B cell (primary cell): Measurements from ENCODE around the gene MYO16. TPM values are rescaled to one million over a fixed set of nuclear protein-coding genes. Genes with fewer than 3 reads are reported as not detected.

Experiments used
- ATAC-seq: fragments of 200-7000 bp; cut with Tn5 transposase; one replicate; pipeline ENCODE4 v1.10.0; 2021; ENCODE audit warnings: low read depth, mild to moderate bottlenecking, moderate number of reproducible peaks, moderate library complexity
- CTCF ChIA-PET: fragments of 350-600 bp; sonication (Branson Sonifier 250); formaldehyde crosslinking; loops from one replicate; lab custom pipeline; 2021; ENCODE audit warnings: antibody characterized with exemption, inconsistent platforms; lab: Charles Lee
- POLR2A ChIA-PET: fragments of 350-600 bp; sonication (Branson Sonifier 250); formaldehyde crosslinking; loops from one replicate; lab custom pipeline; 2021; ENCODE audit warnings: antibody characterized with exemption; lab: Charles Lee
- DNase-seq: peaks from one replicate; pipeline ENCODE4 v3.0.0; 2013
- H2AFZ ChIP-seq: 2 replicates; pipeline ENCODE4 v1.6.1; 2012; ENCODE audit warnings: mild to moderate bottlenecking, low read depth, low read length; ENCODE audit not compliant: insufficient read depth, poor library complexity, severe bottlenecking
- H3K27ac ChIP-seq, 2 donors: 1 replicate in 1 of 2; 2 replicates in 1 of 2; pipeline ENCODE4 v1.5.1; 2012 to 2013; ENCODE audit warnings: low read length in 2 of 2, mild to moderate bottlenecking in 2 of 2, moderate library complexity in 1 of 2
- H3K27me3 ChIP-seq, 4 experiments: fragments of 200-600 bp in 1 of 4; sonication (generic) in 1 of 4; replicated peaks in 1 of 4; 1 replicate in 2 of 4; 2 replicates in 2 of 4; pipeline versions ENCODE4 v1.6.1 to v1.7.0; 2013 to 2016; ENCODE audit warnings: low read length in 3 of 4, mild to moderate bottlenecking in 2 of 4, mixed read lengths in 1 of 4, moderate library complexity in 1 of 4; ENCODE audit not compliant: insufficient read depth in 4 of 4, control insufficient read depth in 3 of 4; ENCODE audit errors: control extremely low read depth in 1 of 4
- H3K36me3 ChIP-seq, 2 experiments: replicated peaks in 1 of 2; 1 replicate in 1 of 2; 2 replicates in 1 of 2; pipeline versions ENCODE4 v1.6.1 to v1.7.1; 2013; ENCODE audit warnings: low read length in 1 of 2; ENCODE audit not compliant: insufficient read depth in 2 of 2, control insufficient read depth in 1 of 2; ENCODE audit errors: control extremely low read depth in 1 of 2, extremely low read depth in 1 of 2
- H3K4me1 ChIP-seq, 2 donors: fragments of 200-600 bp in 1 of 2; sonication (generic) in 1 of 2; 1 replicate in 1 of 2; 2 replicates in 1 of 2; pipeline versions ENCODE4 v1.5.1 to v1.6.1; 2013 to 2017; ENCODE audit warnings: low read length in 2 of 2; ENCODE audit not compliant: control insufficient read depth in 2 of 2, insufficient read depth in 2 of 2
- H3K4me2 ChIP-seq: replicated peaks from 2 replicates; pipeline ENCODE3; 2012; ENCODE audit warnings: mild to moderate bottlenecking, low read depth, low read length; ENCODE audit not compliant: poor library complexity, severe bottlenecking
- H3K4me3 ChIP-seq, 5 experiments: fragments of 200-600 bp in 1 of 5; sonication (generic) in 1 of 5; 1 replicate in 3 of 5; 2 replicates in 2 of 5; pipeline versions ENCODE4 v1.5.1 to v1.7.0; 2011 to 2016; ENCODE audit warnings: low read length in 4 of 5, mild to moderate bottlenecking in 4 of 5, low read depth in 2 of 5, control low read depth in 1 of 5, moderate library complexity in 1 of 5; ENCODE audit not compliant: insufficient read depth in 1 of 5; ENCODE audit errors: control extremely low read depth in 1 of 5, extremely low read depth in 1 of 5
- H3K79me2 ChIP-seq: fragments of 200-600 bp; sonication (generic); one replicate; pipeline ENCODE4 v1.6.0; 2016; ENCODE audit warnings: low read length; ENCODE audit not compliant: control insufficient read depth, insufficient read depth
- H3K9ac ChIP-seq: fragments of 200-600 bp; sonication (generic); 2 replicates; pipeline ENCODE4 v1.6.1; 2017; ENCODE audit warnings: mild to moderate bottlenecking, low read length, moderate library complexity
- H3K9me3 ChIP-seq, 3 donors: one replicate each; pipeline versions ENCODE4 v1.6.1 to v1.7.1; 2013; ENCODE audit warnings: low read length in 2 of 3; ENCODE audit not compliant: control insufficient read depth in 2 of 3, insufficient read depth in 1 of 3; ENCODE audit errors: control extremely low read depth in 1 of 3
- H4K20me1 ChIP-seq: 2 replicates; pipeline ENCODE4 v1.6.0; 2012; ENCODE audit warnings: mild to moderate bottlenecking, low read length; ENCODE audit not compliant: insufficient read depth, control insufficient read depth, poor library complexity, severe bottlenecking
- H3K27ac Mint-ChIP-seq: one replicate; pipeline ENCODE4 v1.8.0; 2021; ENCODE audit warnings: mixed read lengths
- H3K27me3 Mint-ChIP-seq: one replicate; pipeline ENCODE4 v1.8.0; 2021; ENCODE audit warnings: mixed read lengths
- H3K4me1 Mint-ChIP-seq: one replicate; pipeline ENCODE4 v1.8.0; 2021; ENCODE audit warnings: mixed read lengths
- H3K4me3 Mint-ChIP-seq: one replicate; pipeline ENCODE4 v1.8.0; 2021; ENCODE audit warnings: mixed read lengths
- H3K9me3 Mint-ChIP-seq: one replicate; pipeline ENCODE4 v1.8.0; 2022; ENCODE audit warnings: mixed read lengths; ENCODE audit not compliant: insufficient read depth
- EZH2 ChIP-seq: IDR thresholded peaks from 2 replicates; pipeline ENCODE4 v1.6.1; 2012; ENCODE audit warnings: borderline replicate concordance, low read depth, mild to moderate bottlenecking, moderate library complexity, low read length; ENCODE audit not compliant: insufficient read depth, poor library complexity, severe bottlenecking
- WGBS: methylation state at CpG from one replicate; pipeline ENCODE4 v1.1.5; 2013; ENCODE audit warnings: missing lambda C conversion rate; ENCODE audit not compliant: insufficient coverage; 5-methylcytosine and 5-hydroxymethylcytosine counted together
- intact Hi-C: fragments of 100-400 bp; cut with micrococcal nuclease; formaldehyde crosslinking; loops from one replicate; pipeline ENCODE4 v1.10.0; 2022
- polyA plus RNA-seq: library from polyadenylated mRNA; depleted of rRNA; stranded (reverse); fragments of >200 nt; gene quantifications from 2 replicates; pipeline ENCODE4 v1.2.3, GENCODE V29; 2012
- total RNA-seq, 2 donors: library from RNA; stranded (reverse); fragments of 120-200 nt in 1 of 2; gene quantifications; 1 replicate in 1 of 2; 2 replicates in 1 of 2; pipeline versions ENCODE4 v1.2.3 to v1.2.4, GENCODE V29; 2013 to 2022
- TF ChIP-seq, protein P1 (sequence below): fragments of 200-600 bp; IDR thresholded peaks from one replicate; pipeline ENCODE4 v1.8.0; 2022; ENCODE audit warnings: antibody characterized with exemption, mild to moderate bottlenecking

MYO16 gene
- total and polyA plus RNA-seq, 2 donors (not counting 1 experiment from before 2014, with no cell fraction given): not detected

GRCh38 chr13:108797354-108797753 is 167.9 kb downstream of the MYO16 start:
- Histone ChIP-seq H3K36me3 (no peaks in the 10 kb centered on the region), H3K27me3 (no peaks in the 10 kb centered on the region), H3K79me2 (no peaks in the 10 kb centered on the region), H3K4me1 (no peaks in the 10 kb centered on the region), H3K4me2 (no peak overlapping the region), H3K9me3 (no peaks in the 10 kb centered on the region), H3K4me3 (no peak overlapping the region), H2AFZ (no peak overlapping the region), H4K20me1 (no peaks in the 10 kb centered on the region), H3K9ac (no peak overlapping the region), H3K27ac (no peak overlapping the region)
- no peak overlapping the region for H3K4me3 Mint-ChIP-seq
- H3K27me3 Mint-ChIP-seq: no peaks in the 10 kb centered on the region
- peaks cover 4% of the 10 kb centered on the region for H3K9me3 Mint-ChIP-seq
- POLR2A ChIA-PET: no interaction called here
- intact Hi-C loops: no loop called here
- ATAC-seq (no peak), DNase-seq (no peak)
- CTCF ChIA-PET: no interaction called here
- no peak overlapping the region for H3K27ac Mint-ChIP-seq
- 100% methylated on average over 2 of the region's 3 CpGs for WGBS
- TF ChIP-seq, protein P1, sequence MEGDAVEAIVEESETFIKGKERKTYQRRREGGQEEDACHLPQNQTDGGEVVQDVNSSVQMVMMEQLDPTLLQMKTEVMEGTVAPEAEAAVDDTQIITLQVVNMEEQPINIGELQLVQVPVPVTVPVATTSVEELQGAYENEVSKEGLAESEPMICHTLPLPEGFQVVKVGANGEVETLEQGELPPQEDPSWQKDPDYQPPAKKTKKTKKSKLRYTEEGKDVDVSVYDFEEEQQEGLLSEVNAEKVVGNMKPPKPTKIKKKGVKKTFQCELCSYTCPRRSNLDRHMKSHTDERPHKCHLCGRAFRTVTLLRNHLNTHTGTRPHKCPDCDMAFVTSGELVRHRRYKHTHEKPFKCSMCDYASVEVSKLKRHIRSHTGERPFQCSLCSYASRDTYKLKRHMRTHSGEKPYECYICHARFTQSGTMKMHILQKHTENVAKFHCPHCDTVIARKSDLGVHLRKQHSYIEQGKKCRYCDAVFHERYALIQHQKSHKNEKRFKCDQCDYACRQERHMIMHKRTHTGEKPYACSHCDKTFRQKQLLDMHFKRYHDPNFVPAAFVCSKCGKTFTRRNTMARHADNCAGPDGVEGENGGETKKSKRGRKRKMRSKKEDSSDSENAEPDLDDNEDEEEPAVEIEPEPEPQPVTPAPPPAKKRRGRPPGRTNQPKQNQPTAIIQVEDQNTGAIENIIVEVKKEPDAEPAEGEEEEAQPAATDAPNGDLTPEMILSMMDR: no peak
- TF ChIP-seq EZH2: no peak
- H3K4me1 Mint-ChIP-seq: no peaks in the 10 kb centered on the region

DNA sequence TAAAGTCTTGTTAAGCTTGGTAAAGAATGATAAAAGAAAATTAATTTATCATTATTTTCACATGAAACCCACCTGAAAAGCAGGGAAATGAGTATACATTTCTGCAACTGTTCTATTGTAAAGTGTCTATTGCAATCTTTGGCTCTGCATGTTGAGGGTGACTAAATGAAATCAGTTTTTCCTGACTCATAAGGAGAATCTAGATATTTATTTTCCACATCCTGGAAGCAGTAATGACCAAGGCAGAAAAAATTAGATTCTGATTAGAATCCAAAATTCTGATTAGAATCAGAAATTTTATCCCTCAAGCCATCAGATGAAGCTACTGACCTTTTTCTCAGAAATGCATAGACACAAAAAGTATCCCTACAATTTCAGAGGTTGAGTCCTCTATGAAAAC is 178.4 kb downstream of the MYO16 start:
- intact Hi-C loops: no loop called here
- no peak for ATAC-seq

More for the DNA sequence above, 178.4 kb downstream of the MYO16 start:
- Histone ChIP-seq H3K27me3 (no peaks in the 10 kb centered on the region), H3K9me3 (no peaks in the 10 kb centered on the region), H3K79me2 (no peaks in the 10 kb centered on the region), H3K4me3 (no peak overlapping the region), H3K9ac (no peak overlapping the region), H3K4me1 (no peaks in the 10 kb centered on the region), H3K36me3 (no peaks in the 10 kb centered on the region), H3K27ac (no peak overlapping the region), H2AFZ (no peak overlapping the region), H4K20me1 (no peaks in the 10 kb centered on the region), H3K4me2 (no peak overlapping the region)
- Mint-ChIP-seq H3K27me3 (no peaks in the 10 kb centered on the region), H3K4me1 (no peaks in the 10 kb centered on the region), H3K4me3 (no peak overlapping the region), H3K27ac (no peak overlapping the region), H3K9me3 (no peaks in the 10 kb centered on the region)
- DNase-seq: no peak
- ChIA-PET CTCF (no interaction called here), POLR2A (no interaction called here)
- no peak for TF ChIP-seq EZH2
- TF ChIP-seq, protein P1: no peak
